ENCODE results near the gene CHD6.

The CHD6 gene

DNA sequence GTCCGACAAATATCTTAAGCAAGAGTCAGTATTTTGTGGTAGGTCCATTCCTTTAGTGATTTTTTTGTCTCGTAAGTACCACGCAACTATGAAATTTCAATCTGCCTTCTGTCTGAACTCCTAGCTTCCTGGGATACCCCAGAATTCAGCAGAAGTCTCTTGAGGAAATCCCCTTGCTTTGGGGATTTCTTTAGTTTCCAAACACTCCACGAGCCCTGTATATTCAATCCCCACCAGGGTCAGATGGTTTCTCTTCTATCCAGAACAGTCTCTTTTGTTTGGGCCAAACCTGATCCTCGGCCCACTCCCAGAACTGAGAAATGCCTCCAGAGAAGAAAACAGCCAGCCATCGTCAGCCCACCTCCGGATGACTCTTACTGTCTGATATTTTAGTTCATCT, 113.0 kb downstream of the CHD6 start:
- no peaks in the 10 kb centered on the region for H3K4me1 ChIP-seq (ENCODE audit: control insufficient read depth, insufficient read depth, low read length)
- H3K4me3 ChIP-seq (ENCODE audit: low read depth, low read length): no peak overlapping the region
- H3K9me3 ChIP-seq (ENCODE audit: control insufficient read depth, insufficient read depth, low read depth, low read length): no peaks in the 10 kb centered on the region; the same call in 1 of the 2 replicates
- TF ChIP-seq ZNF175 (tag by site-specific recombination; IDR thresholded peaks at IDR 0.05) (no peak), ZNF571 (tag by site-specific recombination; IDR thresholded peaks at IDR 0.05) (no peak), TSHZ1 (tag by site-specific recombination; IDR thresholded peaks at IDR 0.05; ENCODE audit: borderline replicate concordance) (no peak), ZNF404 (tag by site-specific recombination; IDR thresholded peaks at IDR 0.05) (no peak), ZNF654 (tag by site-specific recombination; IDR thresholded peaks at IDR 0.05; ENCODE audit: low read depth) (no peak), ZNF121 (tag by site-specific recombination; IDR thresholded peaks at IDR 0.05) (no peak), MYNN (tag by site-specific recombination; IDR thresholded peaks at IDR 0.05; ENCODE audit: borderline replicate concordance) (no peak), ZNF433 (tag by site-specific recombination; IDR thresholded peaks at IDR 0.05; ENCODE audit: low read depth) (no peak), ZNF776 (tag by site-specific recombination; IDR thresholded peaks at IDR 0.05; ENCODE audit: borderline replicate concordance) (no peak), ZNF747 (tag by site-specific recombination; IDR thresholded peaks at IDR 0.05) (no peak)
- TF ChIP-seq, protein P1, sequence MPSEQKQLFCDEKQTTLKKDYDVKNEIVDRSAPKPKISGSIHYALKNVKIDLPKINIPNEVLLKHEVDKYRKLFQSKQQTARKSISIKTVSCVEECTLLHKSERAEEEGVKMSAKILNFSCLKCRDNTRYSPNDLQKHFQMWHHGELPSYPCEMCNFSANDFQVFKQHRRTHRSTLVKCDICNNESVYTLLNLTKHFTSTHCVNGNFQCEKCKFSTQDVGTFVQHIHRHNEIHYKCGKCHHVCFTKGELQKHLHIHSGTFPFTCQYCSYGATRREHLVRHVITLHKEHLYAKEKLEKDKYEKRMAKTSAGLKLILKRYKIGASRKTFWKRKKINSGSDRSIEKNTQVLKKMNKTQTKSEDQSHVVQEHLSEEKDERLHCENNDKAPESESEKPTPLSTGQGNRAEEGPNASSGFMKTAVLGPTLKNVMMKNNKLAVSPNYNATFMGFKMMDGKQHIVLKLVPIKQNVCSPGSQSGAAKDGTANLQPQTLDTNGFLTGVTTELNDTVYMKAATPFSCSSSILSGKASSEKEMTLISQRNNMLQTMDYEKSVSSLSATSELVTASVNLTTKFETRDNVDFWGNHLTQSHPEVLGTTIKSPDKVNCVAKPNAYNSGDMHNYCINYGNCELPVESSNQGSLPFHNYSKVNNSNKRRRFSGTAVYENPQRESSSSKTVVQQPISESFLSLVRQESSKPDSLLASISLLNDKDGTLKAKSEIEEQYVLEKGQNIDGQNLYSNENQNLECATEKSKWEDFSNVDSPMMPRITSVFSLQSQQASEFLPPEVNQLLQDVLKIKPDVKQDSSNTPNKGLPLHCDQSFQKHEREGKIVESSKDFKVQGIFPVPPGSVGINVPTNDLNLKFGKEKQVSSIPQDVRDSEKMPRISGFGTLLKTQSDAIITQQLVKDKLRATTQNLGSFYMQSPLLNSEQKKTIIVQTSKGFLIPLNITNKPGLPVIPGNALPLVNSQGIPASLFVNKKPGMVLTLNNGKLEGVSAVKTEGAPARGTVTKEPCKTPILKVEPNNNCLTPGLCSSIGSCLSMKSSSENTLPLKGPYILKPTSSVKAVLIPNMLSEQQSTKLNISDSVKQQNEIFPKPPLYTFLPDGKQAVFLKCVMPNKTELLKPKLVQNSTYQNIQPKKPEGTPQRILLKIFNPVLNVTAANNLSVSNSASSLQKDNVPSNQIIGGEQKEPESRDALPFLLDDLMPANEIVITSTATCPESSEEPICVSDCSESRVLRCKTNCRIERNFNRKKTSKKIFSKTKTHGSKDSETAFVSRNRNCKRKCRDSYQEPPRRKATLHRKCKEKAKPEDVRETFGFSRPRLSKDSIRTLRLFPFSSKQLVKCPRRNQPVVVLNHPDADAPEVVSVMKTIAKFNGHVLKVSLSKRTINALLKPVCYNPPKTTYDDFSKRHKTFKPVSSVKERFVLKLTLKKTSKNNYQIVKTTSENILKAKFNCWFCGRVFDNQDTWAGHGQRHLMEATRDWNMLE (tag by site-specific recombination; conservative IDR thresholded peaks at IDR 0.05; ENCODE audit: low read depth): no peak
- TF ChIP-seq, protein P2, sequence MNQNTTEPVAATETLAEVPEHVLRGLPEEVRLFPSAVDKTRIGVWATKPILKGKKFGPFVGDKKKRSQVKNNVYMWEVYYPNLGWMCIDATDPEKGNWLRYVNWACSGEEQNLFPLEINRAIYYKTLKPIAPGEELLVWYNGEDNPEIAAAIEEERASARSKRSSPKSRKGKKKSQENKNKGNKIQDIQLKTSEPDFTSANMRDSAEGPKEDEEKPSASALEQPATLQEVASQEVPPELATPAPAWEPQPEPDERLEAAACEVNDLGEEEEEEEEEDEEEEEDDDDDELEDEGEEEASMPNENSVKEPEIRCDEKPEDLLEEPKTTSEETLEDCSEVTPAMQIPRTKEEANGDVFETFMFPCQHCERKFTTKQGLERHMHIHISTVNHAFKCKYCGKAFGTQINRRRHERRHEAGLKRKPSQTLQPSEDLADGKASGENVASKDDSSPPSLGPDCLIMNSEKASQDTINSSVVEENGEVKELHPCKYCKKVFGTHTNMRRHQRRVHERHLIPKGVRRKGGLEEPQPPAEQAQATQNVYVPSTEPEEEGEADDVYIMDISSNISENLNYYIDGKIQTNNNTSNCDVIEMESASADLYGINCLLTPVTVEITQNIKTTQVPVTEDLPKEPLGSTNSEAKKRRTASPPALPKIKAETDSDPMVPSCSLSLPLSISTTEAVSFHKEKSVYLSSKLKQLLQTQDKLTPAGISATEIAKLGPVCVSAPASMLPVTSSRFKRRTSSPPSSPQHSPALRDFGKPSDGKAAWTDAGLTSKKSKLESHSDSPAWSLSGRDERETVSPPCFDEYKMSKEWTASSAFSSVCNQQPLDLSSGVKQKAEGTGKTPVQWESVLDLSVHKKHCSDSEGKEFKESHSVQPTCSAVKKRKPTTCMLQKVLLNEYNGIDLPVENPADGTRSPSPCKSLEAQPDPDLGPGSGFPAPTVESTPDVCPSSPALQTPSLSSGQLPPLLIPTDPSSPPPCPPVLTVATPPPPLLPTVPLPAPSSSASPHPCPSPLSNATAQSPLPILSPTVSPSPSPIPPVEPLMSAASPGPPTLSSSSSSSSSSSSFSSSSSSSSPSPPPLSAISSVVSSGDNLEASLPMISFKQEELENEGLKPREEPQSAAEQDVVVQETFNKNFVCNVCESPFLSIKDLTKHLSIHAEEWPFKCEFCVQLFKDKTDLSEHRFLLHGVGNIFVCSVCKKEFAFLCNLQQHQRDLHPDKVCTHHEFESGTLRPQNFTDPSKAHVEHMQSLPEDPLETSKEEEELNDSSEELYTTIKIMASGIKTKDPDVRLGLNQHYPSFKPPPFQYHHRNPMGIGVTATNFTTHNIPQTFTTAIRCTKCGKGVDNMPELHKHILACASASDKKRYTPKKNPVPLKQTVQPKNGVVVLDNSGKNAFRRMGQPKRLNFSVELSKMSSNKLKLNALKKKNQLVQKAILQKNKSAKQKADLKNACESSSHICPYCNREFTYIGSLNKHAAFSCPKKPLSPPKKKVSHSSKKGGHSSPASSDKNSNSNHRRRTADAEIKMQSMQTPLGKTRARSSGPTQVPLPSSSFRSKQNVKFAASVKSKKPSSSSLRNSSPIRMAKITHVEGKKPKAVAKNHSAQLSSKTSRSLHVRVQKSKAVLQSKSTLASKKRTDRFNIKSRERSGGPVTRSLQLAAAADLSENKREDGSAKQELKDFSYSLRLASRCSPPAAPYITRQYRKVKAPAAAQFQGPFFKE (tag by site-specific recombination; IDR thresholded peaks at IDR 0.05; ENCODE audit: borderline replicate concordance): no peak
- H3K27ac ChIP-seq (ENCODE audit: extremely low read depth, low read depth, low read length): no peak overlapping the region
- POLR2A ChIA-PET: no interaction called here
- CTCF ChIA-PET: no interaction called here
- peaks cover 0 to 18% of the 10 kb centered on the region in 2 experiments; a peak in 2 of 3 replicates for H3K36me3 ChIP-seq (ENCODE audit: control insufficient read depth in 2 of 2, insufficient read depth in 1 of 2, low read length in 2 of 2)
